Measurements from ENCODE around the gene HS3ST5.

DNA sequence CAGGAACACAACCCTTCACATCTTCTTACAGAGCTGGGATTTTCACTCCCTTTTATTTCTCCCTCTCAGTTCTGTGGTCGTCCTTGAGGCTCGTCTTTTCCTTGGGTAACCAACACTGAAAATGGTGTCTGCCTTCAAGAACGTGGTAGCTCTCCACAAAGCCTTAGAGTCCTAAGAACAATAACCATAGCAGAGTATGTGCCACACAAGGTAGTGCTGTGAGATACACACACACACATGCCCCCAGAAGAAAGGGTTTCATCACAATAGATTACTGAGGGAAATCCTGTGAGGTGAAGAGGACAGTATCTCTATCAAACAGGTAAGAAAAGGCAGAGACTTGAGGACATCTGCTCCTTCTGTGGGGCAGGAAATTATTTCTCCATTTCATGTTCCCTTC lies 267.0 kb downstream of the HS3ST5 start:
- TF ChIP-seq TAF1 (IDR thresholded peaks at IDR 0.05; ENCODE audit: borderline replicate concordance, insufficient read depth, low read length) (no peak), REST (IDR thresholded peaks at IDR 0.05; ENCODE audit: insufficient read depth in 1 of 2, low read depth in 2 of 2, low read length in 2 of 2) (no peak)

Measured in PFSK-1 (cell line).